GM18951 (cell line): ENCODE data around the gene MED13L.

Experiments
- POLR2A ChIP-seq: IDR thresholded peaks from 4 replicates; pipeline ENCODE4 v1.6.1; 2011; ENCODE audit warnings: mild to moderate bottlenecking; ENCODE audit not compliant: insufficient read length, insufficient read depth; ENCODE audit errors: extremely low read depth
- in situ Hi-C: fragments of 300-500 bp; cut with MboI; formaldehyde crosslinking; loops from one replicate; pipeline ENCODE4 v1.12.0; 2022; ENCODE audit warnings: low sequenced_read_pairs, mixed read lengths, inconsistent platforms; ENCODE audit not compliant: unreplicated experiment

MED13L gene

GRCh38 chr12:116196752-116197718 is 80.5 kb downstream of the MED13L start:
- no peak for TF ChIP-seq POLR2A
- in situ Hi-C loops, result no loop called here

GRCh38 chr12:116196226-116196625 is 81.3 kb downstream of the MED13L start:
- in situ Hi-C loops, result no loop called here
- TF ChIP-seq POLR2A, result no peak

GRCh38 chr12:116194935-116195431 is 82.5 kb downstream of the MED13L start:
- in situ Hi-C loops, result no loop called here
- TF ChIP-seq POLR2A, result no peak

- TF ChIP-seq POLR2A, result no peak
- in situ Hi-C loops, result no loop called here
Observed at GRCh38 chr12:116189692-116190091, 87.8 kb downstream of the MED13L start.

GRCh38 chr12:116188581-116188980 is 88.9 kb downstream of the MED13L start:
- in situ Hi-C loops, result no loop called here
- TF ChIP-seq POLR2A, result no peak

GRCh38 chr12:116187151-116187511 is 90.4 kb downstream of the MED13L start:
- in situ Hi-C loops, result no loop called here

GRCh38 chr12:116186482-116187150 is 90.9 kb downstream of the MED13L start:
- in situ Hi-C loops, result no loop called here
- TF ChIP-seq POLR2A, result no peak

More at GRCh38 chr12:116187151-116187511, 90.4 kb downstream of the MED13L start:
- TF ChIP-seq POLR2A, result no peak

- TF ChIP-seq POLR2A, result no peak
- in situ Hi-C loops, result no loop called here
Observed at GRCh38 chr12:116184763-116185162, 92.7 kb downstream of the MED13L start.

GRCh38 chr12:116183741-116184141 is 93.8 kb downstream of the MED13L start:
- in situ Hi-C loops, result no loop called here
- no peak for TF ChIP-seq POLR2A

- TF ChIP-seq POLR2A, result no peak
- in situ Hi-C loops, result no loop called here
Observed at GRCh38 chr12:116182359-116183063, 95.0 kb downstream of the MED13L start.

- no peak for TF ChIP-seq POLR2A
- in situ Hi-C loops, result no loop called here
Observed at GRCh38 chr12:116180448-116180847, 97.0 kb downstream of the MED13L start.

- TF ChIP-seq POLR2A, result no peak
Observed at GRCh38 chr12:116179384-116179783, 98.1 kb downstream of the MED13L start.

GRCh38 chr12:116177017-116177416 is 100.5 kb downstream of the MED13L start:
- TF ChIP-seq POLR2A, result no peak
- in situ Hi-C loops, result no loop called here

More at GRCh38 chr12:116179384-116179783, 98.1 kb downstream of the MED13L start:
- in situ Hi-C loops, result no loop called here
